CD4-positive, alpha-beta T cell treated with Interleukin-21 for 1 hour (primary cell): Measurements from ENCODE around the gene RFT1.

Experiments used
- DNase-seq: peaks from one replicate; pipeline ENCODE4 v3.0.0-alpha.2; 2020

RFT1 gene

DNA sequence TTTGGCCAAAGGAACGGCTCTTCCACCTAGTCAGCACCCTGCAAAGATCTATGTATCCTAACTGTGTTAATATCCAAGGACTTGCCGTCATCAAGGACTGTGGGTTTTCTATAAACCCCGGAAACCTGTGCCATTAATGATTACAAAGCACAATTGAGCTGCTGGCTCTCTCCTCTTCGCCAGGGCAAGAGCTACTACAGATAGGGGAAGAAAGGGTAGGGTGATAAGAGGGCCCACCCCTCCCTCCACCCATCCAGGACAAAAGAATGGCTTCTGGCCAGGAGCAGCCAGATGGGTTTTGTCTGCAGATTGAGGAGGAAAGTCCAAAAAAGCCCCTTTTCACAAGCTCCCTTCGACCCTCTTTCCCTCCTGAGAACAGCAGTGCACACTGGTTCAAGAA is 9.9 kb downstream of the RFT1 start:
- no peak for DNase-seq

DNA sequence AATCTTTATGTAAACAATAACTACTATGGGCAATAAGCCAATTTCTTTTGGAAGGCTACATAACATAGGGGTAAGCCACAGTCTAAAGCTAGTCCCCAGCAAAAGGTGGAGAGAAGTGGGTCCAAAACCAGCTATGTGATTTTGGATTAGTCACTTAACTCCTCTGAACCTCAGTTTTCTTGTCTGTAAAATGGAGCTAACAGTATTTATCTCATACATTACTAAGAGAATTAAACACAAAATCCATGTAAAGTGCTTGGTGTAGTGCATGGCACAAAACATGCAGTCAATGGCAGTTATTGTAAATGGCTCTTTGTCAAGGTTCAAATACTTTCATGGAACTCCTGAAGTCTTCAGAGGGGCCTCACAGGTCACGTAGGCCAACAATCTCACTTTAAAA is 13.3 kb downstream of the RFT1 start:
- no peak for DNase-seq

DNA sequence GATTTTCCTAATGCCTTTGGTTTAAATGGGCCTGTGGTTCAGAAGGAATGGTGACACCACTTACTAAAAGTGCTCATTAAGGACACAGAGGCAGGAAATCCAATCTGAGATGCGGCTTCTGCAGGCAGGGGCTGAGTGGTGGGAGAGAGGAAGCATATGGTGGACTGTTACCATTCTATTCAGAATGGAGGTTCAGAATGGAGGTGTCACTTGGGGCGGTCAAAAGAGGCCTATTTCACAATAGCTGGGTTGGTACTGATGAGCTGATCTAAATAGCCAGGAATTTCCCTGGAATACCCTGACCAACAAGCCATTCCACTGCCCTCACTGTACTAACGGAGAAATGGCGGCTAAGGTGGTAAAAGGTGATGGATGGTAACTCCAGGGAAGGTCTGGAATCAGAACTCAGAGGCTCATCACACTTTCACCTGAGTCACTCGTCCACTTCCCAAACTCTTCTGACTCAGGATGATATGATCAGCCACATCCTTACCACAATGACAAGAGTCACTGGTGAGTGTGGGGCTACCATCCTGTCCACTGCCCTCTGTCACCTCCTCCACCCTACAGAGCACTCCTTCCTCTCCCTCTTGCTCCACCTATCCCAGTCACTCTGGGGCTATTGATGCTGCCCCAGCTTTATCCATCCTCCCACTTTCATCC is 15.7 kb downstream of the RFT1 start:
- no peak for DNase-seq

DNA sequence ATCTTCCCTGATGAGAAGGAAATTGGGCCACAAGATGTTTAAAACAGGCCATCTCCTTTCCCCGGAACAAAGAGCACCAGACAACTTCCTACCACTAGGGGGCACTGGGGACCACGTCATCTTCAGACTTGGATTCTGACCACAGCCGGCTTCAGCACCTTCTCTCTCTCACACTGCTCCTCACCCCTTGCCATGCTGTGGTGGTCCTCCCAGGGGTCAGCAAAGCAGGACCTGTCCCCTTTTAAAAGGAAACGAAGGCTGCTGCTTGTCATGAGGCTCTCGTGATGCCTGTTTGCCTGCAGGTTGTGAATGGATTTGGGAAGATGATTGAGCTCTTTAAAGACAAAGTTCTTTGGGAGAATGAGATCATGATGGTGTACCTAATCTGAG is 16.2 kb downstream of the RFT1 start:
- peak; percentile 83 for DNase-seq

DNA sequence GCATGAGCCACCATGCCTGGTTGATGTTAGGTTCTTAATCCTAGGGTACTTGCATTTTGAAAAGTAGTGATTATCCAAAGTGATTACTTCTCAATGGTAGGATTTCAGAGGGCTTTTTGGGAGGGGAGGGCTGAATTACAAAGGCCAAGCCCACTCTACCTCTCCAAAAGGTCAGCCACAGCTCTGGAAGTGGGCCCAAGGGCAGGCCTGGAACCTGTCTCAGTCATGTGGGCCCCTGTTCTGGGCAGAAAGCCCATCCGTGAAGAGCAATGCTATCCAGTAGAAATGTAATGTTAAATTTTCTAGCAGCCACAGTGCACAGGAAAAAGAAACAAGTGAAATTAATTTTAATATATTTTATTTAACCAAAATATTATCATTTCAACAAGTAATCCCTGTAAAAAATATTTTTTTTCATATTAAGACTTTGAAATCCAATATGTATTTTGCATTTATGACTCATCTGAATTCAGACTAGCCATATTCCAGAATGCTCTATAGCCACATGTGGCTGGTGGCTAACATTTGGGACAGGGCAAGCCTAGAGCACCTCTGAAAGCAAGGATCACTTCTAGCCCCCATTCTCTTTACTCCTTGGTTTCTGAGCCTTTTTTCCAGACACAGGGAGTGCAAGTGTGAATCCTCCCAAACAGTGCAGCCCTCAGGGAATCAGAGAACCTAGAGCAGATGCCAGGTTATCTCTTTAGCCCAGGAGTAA is 16.8 kb downstream of the RFT1 start:
- DNase-seq, result no peak

DNA sequence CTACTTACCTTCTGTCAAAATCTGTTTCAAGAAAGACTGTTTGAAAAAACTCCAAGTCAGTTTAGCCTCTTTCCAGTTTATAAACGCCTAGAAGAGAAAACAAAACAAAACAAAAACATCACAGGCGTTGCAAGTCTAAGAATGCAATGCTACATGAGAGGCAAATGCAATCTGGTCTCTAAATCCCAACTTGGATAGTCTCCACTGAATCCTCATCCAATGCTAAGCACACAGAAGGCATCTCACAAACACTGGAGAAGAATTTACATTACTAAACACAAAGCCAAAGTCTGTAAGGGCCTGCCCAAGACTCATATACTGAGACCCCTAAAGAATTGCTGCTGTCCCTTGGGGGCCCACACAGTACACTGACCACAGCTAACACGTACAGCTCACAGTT is 18.4 kb downstream of the RFT1 start:
- no peak for DNase-seq

DNA sequence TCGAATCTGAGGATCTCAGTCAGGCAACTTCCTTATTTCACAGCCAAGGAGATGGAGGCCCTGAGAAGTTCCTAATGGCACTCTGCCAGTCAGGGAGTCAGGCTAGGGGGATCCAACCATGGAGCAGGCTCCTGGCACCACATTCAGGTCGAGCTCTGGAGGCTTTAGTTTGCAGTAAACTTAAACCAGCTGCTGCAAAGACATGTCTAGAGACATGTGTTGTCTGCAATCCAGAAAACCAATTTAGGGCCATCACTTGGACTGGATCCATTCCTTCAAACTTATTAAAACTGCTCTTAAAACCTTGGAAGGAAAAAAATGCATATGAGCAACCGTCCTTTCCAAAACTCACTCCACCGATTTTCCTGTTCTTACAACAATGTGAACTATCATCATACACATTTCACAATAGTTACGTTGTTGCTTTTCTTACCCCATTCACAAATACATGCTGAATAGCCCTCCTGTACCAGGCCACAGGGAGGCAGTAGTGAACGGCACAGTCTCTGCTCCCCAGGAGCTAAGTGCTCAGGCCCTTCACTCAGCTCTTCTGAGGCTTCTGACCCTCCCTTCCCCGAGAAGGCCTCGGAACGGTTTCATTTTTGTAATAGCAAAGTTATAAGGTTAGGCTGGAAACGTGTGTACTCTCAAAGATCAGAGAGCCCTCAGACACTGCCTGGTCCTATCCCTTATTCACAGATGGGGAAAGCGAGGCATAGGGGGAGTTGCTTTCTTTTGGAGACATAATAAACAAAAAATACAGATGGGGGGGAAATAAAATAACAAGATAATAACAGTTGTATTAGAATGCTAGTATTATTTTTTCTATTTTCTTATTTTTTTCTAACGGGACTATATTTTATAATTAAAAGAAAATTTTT is 20.1 kb downstream of the RFT1 start:
- DNase-seq, result peak; percentile 48

- DNase-seq, result no peak
These were observed 21.0 kb downstream of the RFT1 start for GRCh38 chr3:53109190-53109589.

DNA sequence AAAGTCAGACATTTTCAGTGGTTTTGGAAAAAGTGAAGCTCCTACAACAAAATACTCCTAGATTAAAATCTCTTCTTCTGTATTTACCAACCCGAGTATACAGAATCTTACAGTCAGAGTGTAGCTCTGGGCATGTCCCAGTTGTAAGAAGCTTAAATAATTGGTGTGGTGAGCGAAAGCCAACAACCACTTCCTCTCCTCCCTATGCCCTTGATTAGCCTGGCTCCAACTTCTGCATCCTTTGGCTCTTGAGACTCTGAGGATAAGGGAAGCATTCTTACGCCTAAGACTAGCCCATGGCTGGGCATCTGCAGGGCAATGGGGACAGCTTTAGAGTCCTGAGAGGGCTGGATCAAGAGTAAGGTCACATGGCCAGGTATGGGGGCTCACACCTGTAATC is 25.5 kb downstream of the RFT1 start:
- no peak for DNase-seq

DNA sequence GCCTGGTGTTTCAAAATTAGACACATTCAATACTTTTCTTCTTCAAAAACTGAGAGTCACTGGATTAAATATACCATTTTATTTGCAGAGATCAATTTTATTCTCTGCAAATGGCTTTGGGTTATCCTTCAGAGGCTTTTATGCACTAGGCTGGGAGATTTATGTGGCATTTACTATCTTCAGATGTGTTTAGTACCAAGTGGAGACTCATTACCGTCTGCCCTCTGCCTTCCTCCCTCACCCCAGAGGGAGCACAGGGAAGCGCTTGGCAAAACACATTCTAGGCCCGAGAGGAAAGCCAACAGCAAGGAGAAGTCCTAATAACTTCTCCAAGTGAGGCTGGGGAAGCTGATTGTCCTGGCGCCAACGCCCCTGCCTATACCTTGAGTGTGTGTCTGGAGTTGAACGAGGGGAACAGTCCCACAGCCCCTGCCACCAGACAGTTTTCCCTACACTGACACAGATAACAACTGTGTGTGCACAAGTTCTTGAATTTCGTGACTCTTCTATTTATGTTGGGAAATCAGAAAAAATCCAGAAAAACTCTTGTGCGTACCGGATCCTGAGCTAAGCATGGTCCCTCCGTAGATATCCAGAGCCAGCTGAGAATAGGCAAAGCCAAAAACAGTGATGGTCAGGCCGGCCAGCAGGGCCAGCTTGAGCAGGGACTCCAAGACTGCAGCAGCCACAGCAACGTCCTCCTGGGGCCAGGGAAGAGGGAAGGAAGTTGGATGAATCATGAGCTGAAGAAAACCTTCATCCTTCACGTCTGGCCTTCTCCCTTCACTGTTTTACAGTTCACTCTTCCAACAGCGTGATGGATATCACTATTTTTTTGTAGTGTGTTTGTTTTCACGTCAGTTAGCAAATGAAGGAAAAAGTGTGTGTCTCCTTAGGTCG is 26.6 kb downstream of the RFT1 start:
- no peak for DNase-seq

GRCh38 chr3:53102601-53103147 is 27.6 kb downstream of the RFT1 start:
- DNase-seq, result peak; percentile 23

DNA sequence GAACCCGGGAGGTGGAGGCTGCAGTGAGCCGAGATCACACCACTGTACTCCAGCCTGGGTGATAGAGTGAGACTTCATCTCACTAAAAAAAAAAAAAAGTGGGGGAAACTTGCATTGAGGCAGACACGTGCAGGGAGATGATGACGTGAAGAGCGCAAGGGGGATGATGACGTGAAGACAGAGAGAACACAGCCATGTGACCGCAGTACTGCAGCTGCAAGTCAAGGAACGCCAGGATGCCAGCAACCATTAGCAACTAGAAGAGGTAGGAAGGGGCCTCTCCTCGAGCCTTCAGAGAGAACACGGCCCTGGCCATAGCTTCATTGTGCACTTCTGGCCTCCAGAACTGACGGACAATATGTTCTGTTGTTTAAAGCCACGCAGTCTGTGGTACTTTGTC is 28.3 kb downstream of the RFT1 start:
- DNase-seq, result no peak

DNA sequence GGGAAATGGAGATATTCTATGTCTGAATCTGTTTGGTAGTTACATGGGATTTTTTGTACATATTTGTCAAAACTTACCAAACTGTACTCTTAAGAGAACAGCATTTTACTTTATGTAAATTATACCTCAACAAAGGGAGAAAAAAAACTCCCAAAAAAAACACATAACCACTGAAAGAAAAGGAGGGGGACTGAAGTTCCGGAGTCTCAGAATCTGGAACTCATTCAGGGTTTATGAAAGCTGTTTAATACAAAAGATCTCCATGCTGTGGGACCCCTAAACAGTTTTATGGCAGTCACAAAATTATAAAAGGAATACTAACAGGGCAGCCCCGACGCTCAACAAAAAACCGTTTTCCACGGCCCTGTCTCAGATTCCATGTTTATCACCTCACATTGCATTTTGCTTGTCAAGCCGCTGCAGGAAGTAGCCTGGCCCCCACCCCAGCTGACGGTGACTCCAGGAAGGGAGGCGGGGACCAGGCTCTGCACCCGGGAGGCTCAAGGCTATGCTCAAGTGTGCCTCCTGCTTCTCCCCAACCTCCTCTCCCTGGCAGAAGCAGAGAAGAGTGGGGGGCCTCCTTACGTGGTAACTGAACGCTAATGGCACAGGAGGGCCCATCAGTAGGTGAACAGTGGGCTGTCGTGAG is 29.3 kb downstream of the RFT1 start:
- DNase-seq, result no peak

DNA sequence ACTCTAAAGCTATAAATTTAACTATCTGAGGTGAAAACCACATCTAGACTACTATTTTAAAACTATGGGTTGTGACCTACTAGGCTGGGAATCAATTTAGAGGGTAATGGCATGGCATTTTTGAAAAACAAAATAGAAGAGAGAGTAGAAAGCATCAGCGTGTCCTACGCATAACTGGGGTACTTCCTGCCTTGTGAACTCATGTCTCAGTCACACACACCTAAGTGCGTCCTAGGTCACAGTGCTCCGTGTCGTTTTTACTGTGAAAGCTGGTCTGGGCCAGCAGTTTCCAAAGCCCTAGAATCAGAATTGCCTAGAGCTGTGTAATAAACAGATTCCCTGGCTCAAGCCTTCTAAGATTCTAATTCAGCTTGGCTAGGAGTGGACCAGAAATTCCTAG is 32.3 kb downstream of the RFT1 start:
- no peak for DNase-seq

- no peak for DNase-seq
These were observed 37.3 kb downstream of the RFT1 start for GRCh38 chr3:53092942-53093341.

GRCh38 chr3:53092216-53092615 is 38.0 kb downstream of the RFT1 start:
- no peak for DNase-seq

GRCh38 chr3:53091011-53091410 is 39.2 kb downstream of the RFT1 start:
- DNase-seq, result no peak

DNA sequence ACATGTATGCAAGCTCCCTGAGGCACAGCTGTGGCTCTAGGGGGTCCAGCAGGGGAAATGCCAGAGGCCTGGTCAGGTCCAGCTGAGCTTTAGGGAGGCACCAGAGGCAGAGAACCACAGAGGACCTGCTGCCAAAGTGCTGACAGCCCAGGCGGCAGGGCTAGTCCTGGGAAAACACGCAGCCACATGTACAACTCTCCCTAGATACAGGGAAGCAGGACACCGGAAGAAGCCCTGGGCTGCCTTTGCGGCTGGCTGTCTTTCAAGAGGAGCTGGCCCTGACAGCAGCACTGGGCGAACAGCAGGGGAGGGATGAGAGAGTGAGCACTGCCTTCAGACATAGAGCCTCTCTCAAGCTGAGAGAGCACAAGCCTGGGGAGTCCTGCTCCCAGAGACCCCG is 40.7 kb downstream of the RFT1 start:
- no peak for DNase-seq

DNA sequence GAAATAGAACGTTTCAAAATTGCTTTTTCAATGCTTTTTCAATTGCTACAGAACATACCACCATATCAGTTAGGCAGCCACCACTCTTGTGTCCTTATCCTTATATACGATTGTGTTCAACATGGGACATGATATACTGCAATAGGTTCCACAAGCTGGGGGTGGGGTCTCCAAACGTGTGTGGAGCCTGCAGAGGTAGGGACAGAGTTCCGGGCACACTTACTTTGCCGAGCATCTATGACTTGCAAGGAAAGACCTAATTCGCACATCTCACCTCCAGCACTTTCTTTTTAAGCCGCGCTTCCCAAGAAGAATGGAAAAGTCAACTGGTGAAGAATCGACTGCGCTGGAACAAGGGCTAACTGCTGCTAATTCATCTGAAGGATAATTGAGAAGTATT is 44.8 kb downstream of the RFT1 start:
- DNase-seq, result no peak

GRCh38 chr3:53084310-53085001 is 45.8 kb downstream of the RFT1 start:
- no peak for DNase-seq

- no peak for DNase-seq
These were observed 46.3 kb downstream of the RFT1 start for GRCh38 chr3:53083949-53084309.
